Measurements from ENCODE around the gene AUP1. TPM values are rescaled to one million over a fixed set of nuclear protein-coding genes. Genes with fewer than 3 reads are reported as not detected.

The AUP1 gene
- total RNA-seq, 4 donors from 2014 or later = 112 to 148 (median 115) TPM

DNA sequence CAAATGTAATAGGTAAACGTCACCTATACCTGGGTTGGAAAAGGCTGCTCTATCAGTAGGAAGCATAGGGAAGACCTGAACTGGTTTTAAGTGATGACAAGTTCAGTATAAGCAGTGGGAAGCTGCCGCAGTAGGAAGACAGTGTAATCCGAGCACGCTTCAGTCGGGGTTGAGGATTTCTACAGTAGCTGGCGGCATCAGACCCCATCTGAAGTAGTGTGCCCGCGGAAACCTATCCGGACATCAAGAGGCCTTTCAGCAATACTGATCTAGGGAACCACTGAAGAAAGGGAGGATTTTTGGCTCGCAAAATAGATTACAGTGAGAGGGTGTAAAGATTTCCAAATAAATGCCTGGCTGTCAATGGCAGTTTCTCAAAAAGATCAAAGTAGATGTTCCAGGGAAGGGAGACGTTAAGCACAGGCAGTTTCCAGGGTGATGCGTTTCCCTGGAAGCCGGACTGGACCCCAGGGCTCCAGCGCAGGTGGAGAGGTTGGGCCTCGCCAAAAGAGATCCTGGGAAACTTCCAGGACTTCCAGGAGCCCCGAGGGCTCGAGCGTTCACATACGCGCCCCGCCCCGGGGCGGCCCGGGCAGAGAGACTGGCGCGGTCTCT lies 18.9 kb upstream of the AUP1 start:
- Histone ChIP-seq H3K9me3 (no peaks in the 10 kb centered on the region), H3K27ac (peak overlapping the region; percentile 32 to 65 (median 53)), H3K4me3 (peak overlapping the region; percentile 55 to 70 (median 63)), H3K4me1 (peaks cover 4 to 13% of the 10 kb centered on the region in 2 donors), H3K27me3 (peaks cover 11 to 23% (median 22%) of the 10 kb centered on the region in 3 donors), H3K36me3 (no peaks in the 10 kb centered on the region)
- no peak for TF ChIP-seq POLR2A (IDR thresholded peaks at IDR 0.05)
- TF ChIP-seq, protein P1, sequence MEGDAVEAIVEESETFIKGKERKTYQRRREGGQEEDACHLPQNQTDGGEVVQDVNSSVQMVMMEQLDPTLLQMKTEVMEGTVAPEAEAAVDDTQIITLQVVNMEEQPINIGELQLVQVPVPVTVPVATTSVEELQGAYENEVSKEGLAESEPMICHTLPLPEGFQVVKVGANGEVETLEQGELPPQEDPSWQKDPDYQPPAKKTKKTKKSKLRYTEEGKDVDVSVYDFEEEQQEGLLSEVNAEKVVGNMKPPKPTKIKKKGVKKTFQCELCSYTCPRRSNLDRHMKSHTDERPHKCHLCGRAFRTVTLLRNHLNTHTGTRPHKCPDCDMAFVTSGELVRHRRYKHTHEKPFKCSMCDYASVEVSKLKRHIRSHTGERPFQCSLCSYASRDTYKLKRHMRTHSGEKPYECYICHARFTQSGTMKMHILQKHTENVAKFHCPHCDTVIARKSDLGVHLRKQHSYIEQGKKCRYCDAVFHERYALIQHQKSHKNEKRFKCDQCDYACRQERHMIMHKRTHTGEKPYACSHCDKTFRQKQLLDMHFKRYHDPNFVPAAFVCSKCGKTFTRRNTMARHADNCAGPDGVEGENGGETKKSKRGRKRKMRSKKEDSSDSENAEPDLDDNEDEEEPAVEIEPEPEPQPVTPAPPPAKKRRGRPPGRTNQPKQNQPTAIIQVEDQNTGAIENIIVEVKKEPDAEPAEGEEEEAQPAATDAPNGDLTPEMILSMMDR (IDR thresholded peaks at IDR 0.05 in 4 of 5, conservative IDR thresholded peaks at IDR 0.05 in 1 of 5) = no peak
- no peak for DNase-seq
- peak in 1 of 2 donors; percentile 22 for ATAC-seq
- intact Hi-C loops (cut with DNase I; ENCODE audit: low total_unique reads) (no loop called here), in situ Hi-C loops (cut with MboI; ENCODE audit: low sequenced_read_pairs in 4 of 4) (loop anchor here in 1 of 4 donors (25.0 kb wide), 1 partner anchor 1311 kb away; the partner anchor contains the start of genes CCT7 and PRADC1)

DNA sequence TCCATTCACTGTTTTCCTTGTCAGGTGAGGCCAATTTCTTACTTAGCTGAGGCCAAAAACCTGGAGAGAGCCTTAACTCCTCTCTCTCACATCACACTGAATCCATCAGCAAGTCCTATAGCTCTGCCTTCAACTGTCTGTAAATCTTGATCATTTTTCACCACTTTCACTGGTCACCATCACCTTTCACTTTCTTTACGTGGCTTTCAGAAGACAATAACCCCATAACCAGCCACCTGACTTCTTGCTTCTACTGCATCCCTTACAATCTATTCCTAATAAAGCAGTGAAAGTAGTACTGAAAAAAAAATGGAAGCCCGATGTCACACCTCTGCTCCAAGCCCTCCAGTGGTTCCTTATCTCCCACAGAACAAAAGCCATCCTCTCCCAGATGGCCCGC lies 16.5 kb upstream of the AUP1 start:
- no peak for DNase-seq
- in situ Hi-C loops (cut with MboI; ENCODE audit: low sequenced_read_pairs in 4 of 4) = loop anchor here in 1 of 4 donors (25.0 kb wide), 1 partner anchor 1309 kb away; the partner anchor contains the start of genes CCT7 and PRADC1
- no peak for ATAC-seq
- Histone ChIP-seq H3K27ac (no peak overlapping the region), H3K4me1 (peaks cover 5 to 13% of the 10 kb centered on the region in 2 donors), H3K27me3 (peaks cover 8 to 15% (median 11%) of the 10 kb centered on the region in 3 donors), H3K36me3 (no peaks in the 10 kb centered on the region), H3K4me3 (no peak overlapping the region), H3K9me3 (no peaks in the 10 kb centered on the region)
- intact Hi-C loops (cut with DNase I; ENCODE audit: low total_unique reads) = no loop called here
- TF ChIP-seq, protein P1 (IDR thresholded peaks at IDR 0.05 in 4 of 5, conservative IDR thresholded peaks at IDR 0.05 in 1 of 5) = no peak
- TF ChIP-seq POLR2A (IDR thresholded peaks at IDR 0.05) = no peak

DNA sequence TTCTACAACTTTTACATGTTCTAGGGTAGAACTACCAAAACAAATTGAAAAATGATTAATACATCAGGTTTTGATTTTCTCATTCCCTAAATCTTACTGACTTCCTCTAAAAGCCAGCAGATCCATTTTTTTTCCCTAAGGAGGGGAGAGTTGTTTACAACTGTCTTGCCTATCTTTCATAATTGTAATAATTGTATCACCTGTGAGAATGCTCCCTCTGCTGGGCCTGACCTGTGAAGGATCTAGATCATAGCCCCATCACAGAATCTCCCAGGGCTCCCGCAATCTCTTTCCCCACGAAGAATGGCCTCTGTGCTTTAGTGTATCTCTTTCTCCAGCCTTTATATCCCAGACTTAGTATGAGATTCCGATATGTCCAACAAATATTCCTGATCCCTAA lies 15.1 kb upstream of the AUP1 start:
- Histone ChIP-seq H3K27ac (no peak overlapping the region), H3K4me3 (no peak overlapping the region), H3K4me1 (peaks cover 10 to 11% of the 10 kb centered on the region in 2 donors), H3K9me3 (no peaks in the 10 kb centered on the region), H3K27me3 (peaks cover 5 to 7% (median 6%) of the 10 kb centered on the region in 3 donors), H3K36me3 (no peaks in the 10 kb centered on the region)
- DNase-seq (no peak), ATAC-seq (no peak)
- intact Hi-C loops (cut with DNase I; ENCODE audit: low total_unique reads) (no loop called here), in situ Hi-C loops (cut with MboI; ENCODE audit: low sequenced_read_pairs in 4 of 4) (loop anchor here in 1 of 4 donors (25.0 kb wide), 1 partner anchor 1307 kb away; the partner anchor contains the start of genes CCT7 and PRADC1)
- TF ChIP-seq POLR2A (IDR thresholded peaks at IDR 0.05) = no peak
- TF ChIP-seq, protein P1 (IDR thresholded peaks at IDR 0.05 in 4 of 5, conservative IDR thresholded peaks at IDR 0.05 in 1 of 5) = no peak

DNA sequence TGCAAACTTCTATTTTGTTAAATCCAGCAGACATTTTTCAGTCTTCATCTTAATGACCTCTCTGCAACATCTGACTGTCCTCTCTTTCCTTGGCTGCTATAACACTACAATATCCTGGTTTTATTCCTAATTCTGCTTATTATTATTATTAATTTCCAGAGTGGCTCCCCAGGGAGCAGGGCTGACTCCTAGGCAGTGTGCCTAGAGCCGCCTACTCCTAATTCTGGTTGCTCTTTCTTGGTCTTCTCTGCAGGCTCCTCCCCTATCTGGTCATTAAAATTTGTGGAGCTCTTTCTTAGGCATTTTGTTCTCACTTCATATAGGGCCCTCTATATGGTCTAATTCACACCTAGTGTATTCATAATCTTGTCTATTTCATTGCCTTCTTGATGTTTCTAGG lies 13.5 kb upstream of the AUP1 start:
- DNase-seq = no peak
- in situ Hi-C loops (cut with MboI; ENCODE audit: low sequenced_read_pairs in 4 of 4) (loop anchor here in 1 of 4 donors (25.0 kb wide), 1 partner anchor 1306 kb away; the partner anchor contains the start of genes CCT7 and PRADC1), intact Hi-C loops (cut with DNase I; ENCODE audit: low total_unique reads) (no loop called here)
- Histone ChIP-seq H3K9me3 (no peaks in the 10 kb centered on the region), H3K4me3 (no peak overlapping the region), H3K27ac (no peak overlapping the region), H3K4me1 (peaks cover 0 to 6% of the 10 kb centered on the region in 2 donors), H3K27me3 (no peaks in the 10 kb centered on the region), H3K36me3 (no peaks in the 10 kb centered on the region)
- ATAC-seq = no peak
- no peak for TF ChIP-seq POLR2A (IDR thresholded peaks at IDR 0.05)
- TF ChIP-seq, protein P1 (IDR thresholded peaks at IDR 0.05 in 4 of 5, conservative IDR thresholded peaks at IDR 0.05 in 1 of 5) = no peak

Measured in gastrocnemius medialis (tissue), 4 donors.